Heart left ventricle (tissue), 13 donors: Measurements from ENCODE around the gene NENF.

Experiments
- CTCF ChIP-seq, 12 donors: fragments of 200-600 bp; sonication (generic) in 4 of 12; IDR thresholded peaks; one replicate each; pipeline versions ENCODE4 v1.5.0 to v1.8.0; 2018 to 2022; ENCODE audit warnings: antibody characterized with exemption in 12 of 12, mild to moderate bottlenecking in 5 of 12
- POLR2A ChIP-seq, 2 donors: fragments of 450-650 bp; IDR thresholded peaks; one replicate each; pipeline ENCODE4 v1.6.1; 2017; ENCODE audit warnings: antibody characterized with exemption in 2 of 2, mild to moderate bottlenecking in 2 of 2, moderate library complexity in 2 of 2
- donor health status: ischemic (EF 13 %, LVEDD 7.1; RV severe dilation, severe dysfunction).
- donor health status: DM: no; HTN: yes; CAD: no.
- donor health status: DM: no; HTN: no; CAD: no.
- donor health status: ischemic (EF 25% LVEDD 6.9; RV normal size, moderate dysfunction).
- donor health status: ischemic (EF 25% LVEDD 5.7; RV mildly dilated, moderate dysfunction).
- donor health status: ischemic (EF 35%, LVEDD 5.7; RV mildly dilated, moderate dysfunction).
- donor health status: nonischemic (EF 11% LVEDD 7.7; RV severe dilation, severe dysfunction).
- donor health status: DM: yes; HTN: yes; CAD: no.
- donor health status: PGD.
- donor health status: ischemic (EF 29% LVEDD 5.4; RV normal size, mild dysfunction).
- donor health status: nonischemic (EF 23%, LVEDD 6.1; RV moderate dilation, normal function).

GRCh38 chr1:212490276-212490675, 57.6 kb downstream of the NENF start:
- TF ChIP-seq CTCF (IDR thresholded peaks at IDR 0.05) (no peak), POLR2A (IDR thresholded peaks at IDR 0.05) (no peak)
